ENCODE data around the gene MOCS3.

DNA sequence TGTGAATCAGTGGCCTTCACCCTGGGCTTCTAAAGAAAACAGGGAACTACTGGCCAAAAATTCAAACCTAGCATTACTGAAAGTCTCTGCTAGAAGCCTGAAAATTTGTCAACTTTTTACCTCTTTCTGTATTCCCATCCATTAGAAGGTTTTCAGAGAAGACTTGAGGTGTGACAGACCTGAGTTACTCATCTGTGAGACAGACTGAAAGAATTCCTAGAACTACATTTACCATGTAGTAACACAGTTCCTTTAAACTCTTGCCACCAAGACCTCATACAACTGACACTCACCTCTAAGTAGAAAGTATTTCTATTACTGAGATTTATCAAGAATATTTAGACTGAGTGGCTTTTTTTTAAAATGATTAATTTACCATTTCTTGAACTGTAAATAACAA is 4.8 kb upstream of the MOCS3 start:
- TF ChIP-seq POLR2A (IDR thresholded peaks at IDR 0.05; ENCODE audit: low read depth, low read length) (no peak), CEBPB (IDR thresholded peaks at IDR 0.05; ENCODE audit: borderline replicate concordance in 1 of 2, low read depth in 2 of 2, low read length in 2 of 2) (no peak), CBX3 (IDR thresholded peaks at IDR 0.05; ENCODE audit: borderline replicate concordance, low read depth) (no peak), NFYB (IDR thresholded peaks at IDR 0.05; ENCODE audit: insufficient read depth, low read depth, low read length) (no peak), ZBTB11 (CRISPR knock-in tag; IDR thresholded peaks at IDR 0.05) (no peak), MXI1 (IDR thresholded peaks at IDR 0.05; ENCODE audit: low read depth, low read length) (no peak), SREBF1 (IDR thresholded peaks at IDR 0.05; ENCODE audit: low read length) (no peak), MYC (IDR thresholded peaks at IDR 0.05; ENCODE audit: insufficient read depth, insufficient read length, insufficient replicate concordance, low read length, severe bottlenecking) (no peak), RAD21 (IDR thresholded peaks at IDR 0.05; ENCODE audit: insufficient read depth, low read depth, low read length) (no peak), IRF4 (IDR thresholded peaks at IDR 0.05; ENCODE audit: low read depth, low read length) (no peak), POLR2AphosphoS2 (IDR thresholded peaks at IDR 0.05; ENCODE audit: low read depth, low read length) (no peak)
- TF ChIP-seq, protein P1, sequence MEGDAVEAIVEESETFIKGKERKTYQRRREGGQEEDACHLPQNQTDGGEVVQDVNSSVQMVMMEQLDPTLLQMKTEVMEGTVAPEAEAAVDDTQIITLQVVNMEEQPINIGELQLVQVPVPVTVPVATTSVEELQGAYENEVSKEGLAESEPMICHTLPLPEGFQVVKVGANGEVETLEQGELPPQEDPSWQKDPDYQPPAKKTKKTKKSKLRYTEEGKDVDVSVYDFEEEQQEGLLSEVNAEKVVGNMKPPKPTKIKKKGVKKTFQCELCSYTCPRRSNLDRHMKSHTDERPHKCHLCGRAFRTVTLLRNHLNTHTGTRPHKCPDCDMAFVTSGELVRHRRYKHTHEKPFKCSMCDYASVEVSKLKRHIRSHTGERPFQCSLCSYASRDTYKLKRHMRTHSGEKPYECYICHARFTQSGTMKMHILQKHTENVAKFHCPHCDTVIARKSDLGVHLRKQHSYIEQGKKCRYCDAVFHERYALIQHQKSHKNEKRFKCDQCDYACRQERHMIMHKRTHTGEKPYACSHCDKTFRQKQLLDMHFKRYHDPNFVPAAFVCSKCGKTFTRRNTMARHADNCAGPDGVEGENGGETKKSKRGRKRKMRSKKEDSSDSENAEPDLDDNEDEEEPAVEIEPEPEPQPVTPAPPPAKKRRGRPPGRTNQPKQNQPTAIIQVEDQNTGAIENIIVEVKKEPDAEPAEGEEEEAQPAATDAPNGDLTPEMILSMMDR (IDR thresholded peaks at IDR 0.05 in 2 of 3, conservative IDR thresholded peaks at IDR 0.05 in 1 of 3; ENCODE audit: control insufficient read depth in 2 of 3, extremely low read depth in 1 of 3, insufficient read depth in 1 of 3, low read depth in 3 of 3, low read length in 3 of 3): no peak
- TF ChIP-seq, protein P2, sequence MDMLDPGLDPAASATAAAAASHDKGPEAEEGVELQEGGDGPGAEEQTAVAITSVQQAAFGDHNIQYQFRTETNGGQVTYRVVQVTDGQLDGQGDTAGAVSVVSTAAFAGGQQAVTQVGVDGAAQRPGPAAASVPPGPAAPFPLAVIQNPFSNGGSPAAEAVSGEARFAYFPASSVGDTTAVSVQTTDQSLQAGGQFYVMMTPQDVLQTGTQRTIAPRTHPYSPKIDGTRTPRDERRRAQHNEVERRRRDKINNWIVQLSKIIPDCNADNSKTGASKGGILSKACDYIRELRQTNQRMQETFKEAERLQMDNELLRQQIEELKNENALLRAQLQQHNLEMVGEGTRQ (IDR thresholded peaks at IDR 0.05; ENCODE audit: borderline replicate concordance, low read depth, low read length): no peak
